HG02973 (cell line): ENCODE results near the gene DTHD1.

Source experiments
- ATAC-seq: cut with Tn5 transposase; IDR thresholded peaks from one replicate; pipeline ENCODE4 v1.9.1; 2021; ENCODE audit warnings: moderate library complexity; ENCODE audit not compliant: unreplicated experiment

Gene DTHD1

DNA sequence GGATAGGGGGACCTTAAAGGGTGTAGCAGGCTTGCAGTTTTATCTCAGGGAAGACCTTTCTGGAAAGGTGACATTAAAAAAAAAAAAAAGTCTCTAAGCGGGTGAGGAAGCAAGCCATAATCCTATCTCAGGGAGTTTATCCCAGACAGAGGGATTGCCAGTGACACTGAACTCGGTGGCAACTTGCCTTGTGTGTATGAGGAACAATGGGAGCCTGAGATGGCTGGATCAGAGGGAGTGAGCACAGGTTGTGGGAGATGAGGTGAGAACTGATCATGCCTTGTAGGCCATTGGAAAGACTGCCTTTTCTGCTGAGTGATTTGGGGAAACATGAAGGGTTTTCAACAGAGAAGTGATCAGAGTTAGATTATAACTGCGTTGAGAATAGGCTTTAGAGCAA, 31.1 kb downstream of the DTHD1 start:
- no peak for ATAC-seq

DNA sequence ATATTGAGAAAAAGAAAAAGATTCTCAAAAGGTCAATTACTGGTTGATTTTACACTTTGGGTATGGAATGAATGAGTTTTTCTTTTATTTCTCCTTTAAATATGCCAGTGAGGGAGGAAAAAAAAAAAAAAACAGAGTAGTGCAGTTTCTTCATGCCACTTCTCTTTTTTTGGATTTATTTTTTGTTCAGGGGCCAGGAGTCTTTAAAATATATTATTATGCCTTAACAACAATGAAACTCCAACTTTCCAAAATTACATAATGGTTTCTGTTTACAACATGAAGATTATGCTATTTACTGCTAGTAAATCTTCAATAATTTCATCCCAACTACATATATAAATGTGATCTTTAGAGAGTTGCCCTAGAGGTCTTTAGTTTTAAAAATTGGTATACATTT, 31.9 kb downstream of the DTHD1 start:
- ATAC-seq: no peak

DNA sequence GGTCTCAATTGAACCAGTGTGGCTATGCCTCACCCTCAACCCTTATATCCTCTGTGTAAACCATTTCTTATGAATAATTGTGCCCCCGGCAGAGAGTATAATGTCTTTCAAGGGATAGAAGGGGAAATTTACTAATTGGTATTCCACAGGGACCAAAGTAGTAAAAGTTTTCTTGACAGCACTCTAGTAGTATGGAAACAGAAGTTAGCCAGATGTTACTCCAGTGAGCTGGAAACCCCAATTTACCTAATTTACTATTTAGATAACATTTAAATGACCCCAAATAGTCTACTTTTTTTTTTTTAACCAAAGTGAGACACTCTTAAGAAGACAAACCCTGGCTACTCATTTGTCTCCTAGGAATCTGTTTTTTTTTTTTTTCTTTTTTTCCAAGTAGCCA, 32.3 kb downstream of the DTHD1 start:
- no peak for ATAC-seq

DNA sequence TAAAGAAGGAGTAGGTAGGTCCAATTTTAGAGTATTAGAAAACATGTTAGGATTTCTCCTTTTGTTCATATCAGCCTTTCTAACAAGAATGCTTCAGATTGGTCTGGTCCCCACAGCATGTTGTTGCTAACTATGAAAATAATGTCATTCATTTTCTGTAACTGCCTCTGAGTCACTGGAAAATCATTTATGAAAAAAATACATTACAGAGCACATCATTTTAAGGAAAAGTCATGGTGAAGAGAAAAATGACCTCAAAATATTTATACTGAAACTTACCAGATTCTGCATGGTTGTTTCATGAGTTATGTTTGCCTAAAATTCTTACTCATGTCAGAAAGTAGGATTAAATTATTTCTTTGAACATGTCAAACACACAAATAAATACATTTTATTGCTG, 35.2 kb downstream of the DTHD1 start:
- ATAC-seq: no peak

DNA sequence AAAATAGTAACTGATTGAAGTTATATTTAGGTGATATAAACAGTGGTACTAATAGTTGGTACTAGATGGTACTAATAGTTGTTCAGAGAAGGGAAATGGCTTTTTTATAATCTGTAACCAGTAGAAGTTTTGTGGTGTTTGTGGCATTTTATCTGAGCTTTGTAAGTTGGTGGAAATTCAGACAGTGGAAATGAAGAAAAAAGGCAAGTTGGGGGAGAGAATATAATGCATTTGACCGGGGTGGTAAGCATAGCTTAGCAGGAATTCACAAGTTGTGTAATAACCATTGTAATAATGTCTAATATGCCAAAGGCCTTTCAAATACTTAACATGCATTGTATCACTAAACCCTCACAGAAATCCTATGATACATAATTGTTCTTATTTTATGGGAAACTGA, 36.3 kb downstream of the DTHD1 start:
- ATAC-seq: no peak

DNA sequence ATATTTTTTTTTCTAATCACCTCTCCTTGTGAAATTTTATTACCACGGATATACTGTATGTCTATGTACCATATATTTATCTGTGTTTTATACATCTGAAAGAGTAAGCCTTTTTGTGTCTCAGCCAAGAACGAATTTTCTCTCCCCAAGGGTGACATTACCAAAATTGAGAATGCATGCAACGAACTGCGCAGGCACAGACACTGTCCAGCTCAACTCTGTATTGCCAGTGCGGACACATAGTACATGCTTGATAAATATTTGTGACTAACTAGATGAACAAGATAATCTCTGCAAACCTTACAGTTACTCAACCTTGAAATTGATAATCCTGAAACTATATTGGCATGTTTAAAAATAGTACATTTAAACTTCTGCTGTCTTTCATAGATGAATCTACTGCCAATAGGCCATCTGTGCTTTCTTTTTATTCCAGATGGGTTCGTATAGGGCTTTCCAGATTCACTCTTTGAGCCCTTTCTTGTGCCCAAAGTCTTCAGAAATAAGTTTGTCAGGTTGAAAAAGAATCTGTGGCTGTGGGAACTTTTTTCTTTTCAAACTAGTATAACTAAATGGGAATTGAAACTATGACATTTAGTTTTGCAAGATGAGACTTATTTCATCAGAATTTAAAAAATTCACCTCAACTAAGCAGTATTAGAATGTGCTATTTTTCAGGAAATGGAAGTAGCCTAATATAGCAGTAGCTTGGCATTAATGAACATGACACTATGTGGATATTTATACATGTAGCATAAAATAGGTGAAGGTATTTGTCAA, 38.9 kb downstream of the DTHD1 start:
- peak; percentile 26 for ATAC-seq

DNA sequence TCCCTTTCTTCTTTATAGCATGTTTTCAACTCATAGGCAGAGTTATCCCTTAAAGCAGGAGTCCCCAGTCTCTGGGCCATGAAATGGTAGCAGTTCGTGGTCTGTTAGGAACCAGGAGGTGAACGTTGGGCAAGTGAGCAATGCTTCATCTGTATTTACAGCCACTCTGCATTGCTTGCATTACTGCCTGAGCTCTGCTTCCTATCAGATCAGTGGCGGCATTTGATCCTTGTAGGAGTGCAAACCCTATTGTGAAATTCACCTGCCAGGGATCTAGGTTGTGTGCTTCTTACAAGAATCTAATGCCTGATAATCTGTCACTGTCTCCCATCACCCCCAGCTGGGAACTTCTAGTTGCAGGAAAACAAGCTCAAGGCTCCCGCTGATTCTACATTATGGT, 39.8 kb downstream of the DTHD1 start:
- ATAC-seq: no peak

DNA sequence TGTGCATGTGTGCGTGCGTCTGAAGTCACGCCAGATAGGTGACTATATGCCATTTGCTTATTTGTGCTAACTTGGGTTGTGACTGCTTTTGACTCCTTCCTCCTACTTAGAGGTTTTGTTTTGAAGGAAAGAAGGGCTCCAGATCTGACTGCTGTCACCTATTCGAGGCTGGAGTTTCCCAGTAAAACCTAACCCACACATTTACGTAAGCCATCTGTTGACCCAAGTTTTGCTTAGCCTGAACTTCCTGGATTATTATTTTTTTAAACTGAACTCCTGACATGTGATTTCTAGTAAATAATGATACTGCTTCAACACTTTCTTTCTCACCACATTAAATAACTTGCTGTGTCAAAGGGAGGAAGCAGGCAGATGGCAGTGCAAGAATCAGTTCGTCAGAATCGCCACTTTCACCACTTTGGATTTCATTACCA, 41.5 kb downstream of the DTHD1 start:
- ATAC-seq: no peak

DNA sequence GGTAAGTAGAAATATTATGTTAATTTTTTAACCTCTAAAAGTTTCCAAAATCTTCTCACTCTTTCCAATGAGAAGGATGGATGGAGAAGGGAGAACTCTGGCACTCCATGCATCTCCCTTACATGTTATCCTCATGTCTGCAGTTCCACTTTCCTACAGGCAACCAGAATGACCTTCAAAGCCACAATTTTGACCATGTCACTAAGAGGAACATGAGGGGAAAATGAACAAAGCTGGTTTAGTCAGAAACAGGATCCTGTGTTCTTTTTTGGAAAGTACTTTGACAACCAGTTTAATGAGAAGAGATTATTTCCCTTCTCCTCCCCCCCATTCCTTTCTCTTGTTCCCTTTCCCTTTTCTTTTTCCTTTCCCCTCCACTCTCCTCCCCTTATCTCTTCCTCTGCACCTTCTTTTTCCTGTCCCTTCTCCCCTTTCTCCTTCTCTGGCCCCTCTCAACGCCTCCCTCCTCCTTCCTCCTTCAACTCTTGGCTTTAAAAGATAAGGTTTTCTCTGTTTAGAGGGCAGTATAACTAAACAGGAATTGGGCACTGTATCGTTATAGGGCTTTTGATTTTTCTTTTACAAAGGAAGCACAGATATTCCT, 42.5 kb downstream of the DTHD1 start:
- ATAC-seq: no peak

DNA sequence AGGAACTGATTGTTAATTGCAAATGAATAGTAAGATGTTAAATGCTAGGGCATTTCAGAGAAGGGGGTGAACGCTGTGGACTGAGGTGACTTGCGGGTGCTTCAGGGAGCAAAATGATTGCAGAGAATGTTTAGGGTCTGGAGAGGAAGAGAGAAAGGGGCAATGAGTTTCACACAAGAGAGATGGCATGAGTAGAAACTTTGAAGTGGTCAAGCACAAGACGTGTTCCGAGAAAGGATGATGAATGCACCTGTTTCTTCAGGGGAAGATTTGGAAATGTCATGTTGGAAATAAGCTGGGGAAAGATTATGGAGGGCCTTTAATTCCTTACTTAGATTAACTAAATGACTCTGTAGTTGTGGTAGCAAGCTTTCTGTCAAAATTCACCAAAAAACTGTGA, 43.4 kb downstream of the DTHD1 start:
- no peak for ATAC-seq

DNA sequence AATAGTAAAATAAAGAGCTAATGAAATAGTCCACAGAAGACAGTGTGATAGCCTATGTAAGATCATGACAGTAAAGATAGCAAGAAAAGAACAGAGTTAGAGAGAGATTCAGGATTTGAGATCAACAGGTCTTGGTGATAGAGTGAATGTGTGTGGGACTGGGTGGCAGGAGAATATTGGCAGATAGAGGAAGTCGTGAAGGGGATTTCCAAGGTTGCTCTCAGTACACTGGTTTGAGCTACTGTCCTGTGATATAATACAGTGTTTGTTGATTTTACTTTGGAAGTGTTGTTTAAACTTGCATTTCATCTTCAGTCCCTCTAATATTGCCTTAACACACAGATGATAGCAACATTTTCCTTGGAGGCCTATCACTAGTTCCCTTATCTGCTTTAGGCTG, 44.1 kb downstream of the DTHD1 start:
- ATAC-seq: peak; percentile 83

DNA sequence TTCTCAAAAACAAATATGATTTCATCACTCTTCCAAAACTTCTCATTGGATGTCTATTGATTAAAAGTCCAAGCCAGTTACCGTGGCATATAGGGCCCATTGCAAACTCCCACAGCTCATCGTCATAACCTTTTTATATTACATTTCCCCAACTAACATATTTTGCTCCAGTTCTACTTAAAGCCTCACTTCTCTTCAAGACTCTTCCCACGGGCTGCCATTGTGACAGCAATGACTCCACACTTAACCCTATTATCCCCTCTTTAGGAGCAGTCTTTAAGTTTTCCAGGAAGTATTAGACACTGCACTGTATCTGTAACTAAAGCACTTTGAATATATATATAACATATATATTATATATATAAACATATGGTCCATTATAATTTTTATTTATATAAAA, 44.5 kb downstream of the DTHD1 start:
- no peak for ATAC-seq

DNA sequence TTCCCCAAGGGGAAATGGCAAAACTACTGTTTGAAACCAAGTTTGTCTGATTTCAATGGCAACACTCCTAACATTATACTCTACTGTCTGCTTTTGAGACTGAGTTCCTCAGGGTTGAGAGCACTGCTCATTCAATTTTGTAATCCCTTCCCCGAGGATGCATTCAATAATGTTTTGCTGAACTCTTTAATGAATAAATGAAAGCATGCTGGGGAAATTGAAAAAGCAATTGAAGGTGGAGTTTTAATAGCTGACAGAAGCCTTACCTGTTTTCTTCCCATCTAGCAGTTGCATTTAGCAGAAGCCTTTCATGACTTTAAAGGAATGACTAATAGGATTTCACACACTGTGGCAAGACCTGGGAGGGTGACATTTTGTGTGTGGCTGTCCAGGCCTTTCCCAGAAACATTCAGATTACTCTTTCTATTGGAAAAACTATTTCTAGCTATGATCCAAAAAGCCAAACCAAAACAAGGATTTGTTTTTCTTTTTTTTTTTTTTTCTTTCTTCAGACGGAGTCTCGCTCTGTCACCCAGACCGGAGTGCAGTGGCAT, 45.1 kb downstream of the DTHD1 start:
- ATAC-seq: no peak

DNA sequence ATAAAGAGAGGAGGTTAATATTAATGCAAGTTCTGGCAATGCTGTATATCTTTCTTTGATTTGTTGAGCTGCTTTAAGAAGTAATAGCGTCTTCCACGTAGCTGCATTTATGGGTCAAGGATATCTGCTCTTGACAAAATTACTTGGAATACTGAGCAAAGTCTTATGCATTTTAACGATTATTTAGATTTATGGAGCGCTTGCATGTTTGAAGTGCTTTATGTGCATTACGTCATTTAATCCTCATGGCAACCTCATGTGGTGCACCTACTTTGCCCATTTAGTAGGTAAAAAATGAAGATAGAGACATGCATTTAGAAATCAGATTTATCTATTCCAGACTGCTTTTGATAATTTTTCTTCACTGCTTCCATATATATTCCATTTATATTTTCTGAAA, 46.0 kb downstream of the DTHD1 start:
- ATAC-seq: no peak

DNA sequence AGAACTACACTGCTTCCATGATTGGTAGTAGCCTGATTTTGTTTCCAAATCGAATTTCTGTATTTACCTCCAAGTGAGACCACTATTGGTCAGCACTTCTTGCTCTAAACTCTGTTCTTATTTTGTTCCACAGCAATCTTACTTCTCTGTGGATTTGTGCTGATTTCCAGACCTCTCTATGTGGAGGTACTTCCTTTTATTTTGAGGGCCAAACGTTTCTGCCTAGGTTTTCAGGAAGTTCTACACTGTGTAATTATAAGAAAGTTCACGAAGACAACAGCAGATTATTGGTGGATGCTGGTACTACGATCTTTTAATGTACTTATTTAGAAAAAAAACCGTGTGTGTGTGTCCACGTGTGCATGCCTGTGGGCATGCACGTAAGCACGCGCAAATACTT, 46.7 kb downstream of the DTHD1 start:
- ATAC-seq: no peak

DNA sequence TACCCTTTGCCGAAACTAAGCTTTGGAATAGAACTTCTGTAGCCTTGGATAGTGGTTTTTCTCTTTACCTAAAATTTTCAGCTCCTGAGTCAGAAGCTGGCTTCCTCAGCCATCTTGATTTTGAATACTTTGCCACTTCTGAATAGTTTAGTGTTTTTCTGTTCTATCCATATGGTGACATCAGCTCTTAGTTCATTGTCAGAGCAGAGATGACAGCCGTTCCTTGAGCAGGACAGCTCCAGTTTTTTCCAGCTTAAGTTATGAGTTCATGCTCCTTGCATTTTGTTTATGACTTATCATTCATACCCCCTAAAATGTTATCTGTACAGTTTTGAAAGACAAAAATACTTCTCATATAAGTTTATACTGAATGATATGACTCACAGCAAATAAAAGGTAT, 47.8 kb downstream of the DTHD1 start:
- ATAC-seq: no peak

DNA sequence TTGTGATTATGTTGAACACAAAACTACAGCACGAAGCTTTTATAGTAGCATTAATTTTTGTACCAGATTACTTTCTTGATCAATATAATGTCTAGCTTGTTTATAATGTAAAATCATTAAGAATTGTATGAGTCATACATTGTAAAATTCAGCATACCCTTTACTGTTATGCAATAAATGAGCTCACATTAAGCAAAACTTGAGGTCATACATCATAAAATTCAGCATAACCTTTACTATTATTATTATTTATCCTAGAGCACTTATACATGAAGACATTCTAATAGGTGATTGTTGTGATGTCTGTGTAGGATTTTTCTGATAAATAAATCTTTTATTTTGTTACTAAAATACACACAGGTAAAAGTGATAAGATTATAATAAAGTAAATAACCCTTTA, 49.4 kb downstream of the DTHD1 start:
- ATAC-seq: no peak

DNA sequence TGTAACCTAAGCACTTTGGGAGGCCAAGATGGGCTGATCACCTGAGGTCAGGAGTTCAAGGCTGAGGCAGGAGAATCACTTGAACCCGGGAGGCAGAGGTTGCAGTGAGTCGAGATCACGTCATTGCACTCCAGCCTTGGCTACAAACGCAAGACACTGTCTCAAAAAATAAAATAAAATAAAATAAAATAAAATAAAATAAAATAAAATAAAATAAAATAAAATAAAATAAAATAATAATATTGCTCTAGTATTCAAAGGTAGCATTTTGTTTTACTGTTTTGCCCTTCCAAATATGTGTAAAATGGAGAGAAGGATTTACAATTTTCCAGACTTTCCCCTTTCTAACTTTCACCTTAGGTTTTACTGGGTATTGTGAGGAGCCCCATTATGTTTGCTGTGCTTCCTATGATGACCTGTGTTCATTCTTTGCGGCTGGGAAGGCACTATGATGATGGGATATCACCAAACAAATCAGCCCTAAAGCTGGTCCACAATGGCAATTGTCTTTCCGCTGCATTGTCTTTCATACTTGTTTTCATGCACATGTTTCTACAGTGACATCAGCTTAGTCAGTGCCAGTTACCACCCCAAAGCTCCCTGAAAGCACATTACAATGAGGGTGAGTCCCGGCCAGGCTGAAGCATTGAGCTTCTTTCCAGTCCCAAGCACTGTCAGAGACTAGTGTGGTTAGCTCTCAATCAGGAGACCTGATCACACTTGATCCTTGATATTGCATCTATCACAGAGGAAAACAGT, 50.8 kb downstream of the DTHD1 start:
- ATAC-seq: peak; percentile 78

DNA sequence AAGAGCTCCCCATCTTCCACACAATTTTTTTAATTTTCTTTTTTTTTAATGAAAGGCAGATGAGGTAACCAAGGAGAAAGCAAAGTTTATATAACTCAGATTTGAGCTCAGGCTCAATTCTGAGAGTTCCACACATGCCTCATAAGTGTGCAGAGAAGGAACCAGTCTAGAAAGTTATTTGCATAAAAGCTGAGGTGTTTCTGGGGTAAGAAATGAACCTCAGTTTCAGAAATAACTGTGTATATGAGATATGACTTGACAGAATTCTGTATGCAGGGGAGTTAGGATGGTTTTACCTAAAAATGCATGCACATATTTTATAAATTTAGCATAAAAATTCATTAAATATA, 51.3 kb downstream of the DTHD1 start:
- ATAC-seq: peak; percentile 99

DNA sequence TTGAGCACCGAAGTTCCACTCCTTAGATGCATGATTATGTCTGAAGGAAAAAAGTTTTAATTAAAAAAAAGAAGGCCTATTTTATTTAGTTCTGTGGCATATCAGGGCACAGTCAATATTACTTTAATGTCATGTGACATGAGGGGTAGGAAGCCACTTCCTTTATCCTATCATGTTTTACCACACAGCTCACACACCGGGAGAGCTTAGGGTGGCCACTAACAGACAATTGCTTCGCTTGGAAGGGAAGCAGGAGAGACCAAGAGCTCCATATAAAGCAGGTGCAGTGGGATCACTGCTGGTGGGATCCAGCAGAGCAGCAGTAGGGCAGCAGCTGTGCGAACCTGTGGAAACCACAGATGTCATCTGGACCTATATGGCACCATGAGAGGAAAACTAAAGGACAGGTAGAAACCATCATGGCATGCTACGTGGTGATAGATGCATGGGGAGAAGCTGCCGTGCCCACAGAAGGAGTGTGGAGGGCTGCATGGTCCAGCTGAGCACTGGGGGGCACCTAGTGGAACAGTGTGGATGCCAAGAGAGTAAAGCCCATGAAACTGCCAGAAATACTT, 52.0 kb downstream of the DTHD1 start:
- ATAC-seq: no peak

DNA sequence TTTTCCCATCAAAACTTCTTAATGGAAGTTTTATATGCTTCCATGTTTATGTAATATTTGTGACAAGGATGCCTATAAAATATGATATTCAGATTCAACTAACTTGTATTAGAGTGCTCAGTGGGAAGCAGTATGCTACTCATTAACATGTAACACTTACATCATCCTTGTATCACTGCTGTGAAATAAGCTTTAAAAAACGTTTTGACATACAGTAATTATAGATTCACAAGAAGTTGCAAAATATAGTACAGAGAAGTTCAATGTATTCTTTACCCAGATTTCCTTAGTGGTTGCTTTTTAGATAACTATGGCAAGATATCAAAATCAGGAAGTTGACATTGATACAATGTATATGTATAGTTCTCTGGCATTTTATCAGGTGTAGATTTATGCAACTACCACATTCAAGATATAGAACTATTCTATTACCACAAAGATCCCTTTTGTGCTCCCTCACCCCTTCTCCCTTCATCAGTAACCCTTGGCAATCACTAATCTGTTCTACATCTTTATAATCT, 56.3 kb downstream of the DTHD1 start:
- ATAC-seq: no peak
